Stimulated activated CD8-positive, alpha-beta memory T cell treated with anti-CD3 and anti-CD28 coated beads, Interleukin-7, amount 100 ng/mL, for 1 hour (primary cell): Measurements from ENCODE around the gene AFF2.

ENCODE experiments used
- DNase-seq, 2 donors: peaks; one replicate each; pipeline ENCODE4 v3.0.0-alpha.2; 2020; ENCODE audit warnings: low read depth in 2 of 2

Gene AFF2

DNA sequence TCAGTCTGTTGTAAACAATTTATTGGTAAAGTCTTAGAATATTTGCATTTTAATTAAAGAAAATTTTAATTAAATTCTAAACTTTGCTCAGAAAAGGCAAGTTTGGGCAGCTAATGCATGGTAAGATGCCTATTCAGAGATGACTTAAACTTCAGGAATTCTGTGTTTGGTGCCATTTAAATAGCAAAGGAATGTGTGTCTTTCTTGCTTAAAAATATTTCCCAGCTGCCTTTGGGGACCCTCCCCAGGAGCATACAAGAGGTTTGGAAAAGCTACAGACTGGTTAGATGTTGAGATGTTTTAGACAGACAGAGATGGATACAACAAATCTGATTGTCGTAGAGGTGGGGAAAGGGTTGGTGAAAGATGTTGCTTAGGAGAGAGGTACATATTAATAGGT lies 36.5 kb downstream of the AFF2 start:
- no peak for DNase-seq

GRCh38 chrX:148537556-148538182 lies 37.3 kb downstream of the AFF2 start:
- DNase-seq = no peak

- no peak for DNase-seq
These were observed 38.2 kb downstream of the AFF2 start for GRCh38 chrX:148538582-148538981.

- no peak for DNase-seq
These were observed 39.7 kb downstream of the AFF2 start for GRCh38 chrX:148540114-148540513.

- DNase-seq = no peak
These were observed 40.5 kb downstream of the AFF2 start for GRCh38 chrX:148540671-148541583.

GRCh38 chrX:148541584-148541940 lies 41.1 kb downstream of the AFF2 start:
- no peak for DNase-seq

GRCh38 chrX:148542481-148543255 lies 42.3 kb downstream of the AFF2 start:
- no peak for DNase-seq

GRCh38 chrX:148552775-148553174 lies 52.4 kb downstream of the AFF2 start:
- DNase-seq = no peak

DNA sequence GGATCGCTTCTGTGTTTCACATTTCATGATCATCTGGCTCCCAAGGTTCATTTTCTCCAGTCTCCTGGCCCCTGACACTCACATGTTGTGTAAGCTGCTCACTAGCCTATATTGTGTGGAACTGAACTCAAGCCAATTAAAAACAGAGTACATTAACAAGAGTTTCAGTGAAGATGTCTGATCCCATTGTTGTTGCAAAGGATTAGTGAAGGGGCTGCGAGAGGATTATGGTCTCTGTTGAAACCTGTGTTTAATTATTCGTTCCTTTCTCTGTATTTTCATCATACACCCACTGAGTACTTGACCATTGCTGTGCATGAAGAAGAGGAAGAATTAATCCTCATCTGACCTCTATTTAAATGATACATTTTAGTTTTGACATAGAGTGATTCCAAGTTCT lies 54.7 kb downstream of the AFF2 start:
- no peak for DNase-seq

- no peak for DNase-seq
These were observed 55.3 kb downstream of the AFF2 start for GRCh38 chrX:148555571-148556243.

GRCh38 chrX:148556498-148556897 lies 56.1 kb downstream of the AFF2 start:
- no peak for DNase-seq

- no peak for DNase-seq
These were observed 62.4 kb downstream of the AFF2 start for GRCh38 chrX:148562846-148563245.

DNA sequence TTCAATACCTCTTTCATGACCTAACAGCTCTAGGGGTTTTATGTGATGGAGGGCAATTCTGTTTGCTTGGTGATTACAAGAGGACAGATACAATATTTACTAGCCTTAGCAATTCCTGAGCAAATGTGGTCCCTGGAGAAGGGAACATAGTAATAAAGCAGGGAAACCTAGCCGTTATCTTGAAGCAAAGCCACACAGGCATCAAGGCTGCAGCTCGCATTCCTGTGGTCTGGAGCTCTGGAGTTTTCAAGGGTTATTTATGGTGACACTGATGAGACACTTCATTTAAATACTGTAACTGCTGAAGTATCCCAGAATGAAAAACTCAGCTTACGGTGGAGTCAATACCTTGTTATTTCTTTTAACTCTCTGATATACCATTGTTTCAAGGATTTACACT lies 66.8 kb downstream of the AFF2 start:
- no peak for DNase-seq

- DNase-seq = no peak
These were observed 67.4 kb downstream of the AFF2 start for GRCh38 chrX:148567779-148568178.

GRCh38 chrX:148568763-148569162 lies 68.3 kb downstream of the AFF2 start:
- no peak for DNase-seq

DNA sequence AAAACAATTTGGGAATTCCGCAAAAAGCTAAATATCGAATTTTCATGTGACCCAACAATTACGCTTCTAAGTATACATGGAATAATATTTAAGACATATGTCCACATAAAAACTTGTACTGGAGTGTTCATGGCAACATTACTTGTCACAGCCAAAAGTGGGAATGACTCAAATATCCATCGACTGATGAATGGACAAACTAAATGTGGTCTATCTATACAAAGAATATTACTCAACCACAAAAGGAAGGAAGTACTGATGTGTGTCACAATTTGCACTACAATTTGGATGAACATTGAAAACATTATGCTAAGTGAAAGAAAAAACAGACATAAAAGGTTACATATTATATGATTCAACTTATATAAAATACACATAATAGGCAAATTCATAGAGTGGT lies 71.9 kb downstream of the AFF2 start:
- no peak for DNase-seq

DNA sequence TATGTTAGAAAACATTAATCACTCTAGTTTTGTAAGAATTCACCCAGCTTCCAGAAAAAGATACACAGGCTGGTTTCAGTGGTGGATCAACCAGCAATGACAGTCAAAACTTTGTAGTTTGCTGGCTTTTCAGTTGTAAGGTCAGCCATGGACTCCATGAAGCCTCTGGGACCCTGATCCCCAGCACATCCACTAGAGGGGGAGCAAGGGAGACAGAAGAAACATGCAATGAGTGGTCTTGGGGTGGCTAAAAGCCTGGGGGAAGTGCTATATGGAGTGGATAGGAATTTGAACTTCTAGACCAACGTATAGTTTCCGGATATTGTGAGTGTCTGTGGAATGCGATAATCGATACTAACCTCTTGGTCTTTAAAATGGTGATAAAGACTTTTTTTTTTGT lies 72.7 kb downstream of the AFF2 start:
- DNase-seq = no peak

DNA sequence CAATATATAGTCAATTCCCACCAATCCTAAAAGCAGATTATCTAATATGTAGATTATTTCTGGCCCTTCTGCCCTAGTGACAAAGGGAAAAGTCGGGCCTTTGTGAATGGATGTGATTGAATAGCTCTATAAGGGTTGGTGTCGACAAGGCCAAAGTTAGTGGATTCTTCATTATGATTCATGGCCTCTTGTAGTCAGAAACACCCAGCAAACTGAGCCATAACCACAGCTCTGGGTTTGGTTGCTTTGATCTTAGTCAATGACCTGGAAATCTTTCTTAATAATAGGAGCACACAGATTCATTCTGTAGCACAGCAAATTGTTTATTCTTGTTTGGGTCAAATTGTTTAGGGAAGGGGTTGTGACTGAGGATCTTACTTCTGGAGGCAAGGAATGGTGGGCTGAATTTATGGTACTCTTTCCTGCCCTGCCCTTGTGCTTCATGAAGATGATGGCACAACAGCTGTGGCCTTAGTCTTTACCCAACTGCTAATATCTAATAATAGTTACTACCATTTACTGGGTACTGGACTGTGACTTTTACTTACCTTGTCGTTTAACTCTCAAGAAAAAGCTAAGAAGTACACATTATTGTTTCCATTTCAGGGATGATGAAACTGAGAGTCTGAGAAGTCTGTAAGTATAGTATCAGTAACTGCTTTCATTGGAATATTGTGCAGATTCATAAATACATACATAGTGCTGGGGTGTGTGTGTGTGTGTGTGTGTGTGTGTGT lies 74.0 kb downstream of the AFF2 start:
- DNase-seq = no peak

DNA sequence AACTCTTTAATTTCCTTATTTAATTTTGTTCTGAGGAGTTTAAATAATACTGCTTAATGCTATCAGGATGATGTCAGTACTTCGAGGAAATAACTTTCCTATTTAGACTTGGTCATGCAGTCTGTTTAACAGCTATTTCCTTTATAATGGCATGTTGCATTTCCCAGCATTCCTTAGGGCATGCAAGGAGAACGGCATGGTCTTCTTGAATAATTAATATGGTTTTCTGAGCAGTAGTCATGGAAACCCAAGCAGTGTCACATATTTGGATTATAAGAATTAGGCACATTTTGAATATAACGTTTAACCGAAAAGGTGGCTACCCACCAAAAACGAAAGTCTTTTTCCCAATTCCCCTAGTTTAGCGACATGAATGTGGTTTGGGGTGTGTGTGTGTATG lies 76.0 kb downstream of the AFF2 start:
- no peak for DNase-seq

DNA sequence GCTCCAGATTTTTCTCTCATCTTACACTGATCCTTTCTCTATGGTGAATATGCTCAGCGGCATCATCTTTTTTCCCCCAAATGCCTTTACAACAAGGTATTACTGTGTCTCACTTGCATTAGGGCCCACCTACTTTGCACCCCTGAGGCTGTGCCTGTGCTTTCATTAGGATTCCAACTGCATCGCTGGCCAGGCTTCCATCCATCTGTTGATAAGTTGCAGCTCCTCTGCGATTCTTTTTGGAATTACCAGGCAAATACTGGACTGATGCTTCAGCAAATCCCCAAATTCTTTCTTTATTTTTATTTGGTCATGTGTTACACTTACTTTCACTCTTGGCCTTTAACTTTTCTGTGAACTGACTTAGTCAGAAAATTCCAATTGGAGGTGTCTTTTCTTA lies 77.3 kb downstream of the AFF2 start:
- no peak for DNase-seq

GRCh38 chrX:148580016-148580415 lies 79.6 kb downstream of the AFF2 start:
- DNase-seq = no peak
